ENCODE data around the gene PPP3R1.

DNA sequence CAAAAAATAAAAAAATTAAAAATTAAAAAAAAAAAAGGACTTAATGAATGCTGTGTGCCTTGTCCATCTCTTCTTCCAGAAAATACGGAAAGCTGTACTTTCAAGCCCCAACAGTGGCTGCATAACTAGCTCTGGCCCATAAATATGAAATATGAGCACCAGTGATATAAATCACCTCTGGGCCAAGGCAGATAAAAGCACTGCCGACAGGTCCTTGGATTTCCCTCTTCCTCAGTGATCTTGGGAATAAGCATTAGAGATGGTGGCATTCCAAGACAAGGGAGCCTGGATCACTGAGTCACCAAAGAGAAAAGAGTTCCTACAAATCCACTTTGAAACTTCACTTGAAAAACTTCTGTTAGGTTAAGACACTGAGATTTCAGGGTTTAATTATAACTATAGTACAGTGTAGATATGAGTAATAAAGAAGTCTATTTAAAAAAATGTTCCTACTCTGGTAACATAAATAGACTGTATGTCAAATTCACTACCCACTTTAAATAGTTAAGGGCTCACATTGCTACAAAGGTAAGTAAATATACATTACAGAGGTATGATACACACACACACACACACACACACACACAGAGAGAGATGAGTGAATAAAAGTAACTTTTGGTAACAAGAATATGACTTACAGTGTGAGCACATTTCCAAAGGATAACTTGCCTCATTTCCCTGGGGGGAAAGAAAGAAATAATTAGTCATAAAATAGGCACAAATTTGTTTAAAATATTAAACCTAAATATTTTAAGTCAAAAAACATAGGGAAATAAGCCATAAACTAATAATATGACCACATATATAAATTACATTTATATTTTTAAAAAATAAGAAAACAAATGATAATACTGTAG is 35.6 kb downstream of the PPP3R1 start:
- TF ChIP-seq POLR2A (IDR thresholded peaks at IDR 0.05) = no peak
- TF ChIP-seq, protein P1, sequence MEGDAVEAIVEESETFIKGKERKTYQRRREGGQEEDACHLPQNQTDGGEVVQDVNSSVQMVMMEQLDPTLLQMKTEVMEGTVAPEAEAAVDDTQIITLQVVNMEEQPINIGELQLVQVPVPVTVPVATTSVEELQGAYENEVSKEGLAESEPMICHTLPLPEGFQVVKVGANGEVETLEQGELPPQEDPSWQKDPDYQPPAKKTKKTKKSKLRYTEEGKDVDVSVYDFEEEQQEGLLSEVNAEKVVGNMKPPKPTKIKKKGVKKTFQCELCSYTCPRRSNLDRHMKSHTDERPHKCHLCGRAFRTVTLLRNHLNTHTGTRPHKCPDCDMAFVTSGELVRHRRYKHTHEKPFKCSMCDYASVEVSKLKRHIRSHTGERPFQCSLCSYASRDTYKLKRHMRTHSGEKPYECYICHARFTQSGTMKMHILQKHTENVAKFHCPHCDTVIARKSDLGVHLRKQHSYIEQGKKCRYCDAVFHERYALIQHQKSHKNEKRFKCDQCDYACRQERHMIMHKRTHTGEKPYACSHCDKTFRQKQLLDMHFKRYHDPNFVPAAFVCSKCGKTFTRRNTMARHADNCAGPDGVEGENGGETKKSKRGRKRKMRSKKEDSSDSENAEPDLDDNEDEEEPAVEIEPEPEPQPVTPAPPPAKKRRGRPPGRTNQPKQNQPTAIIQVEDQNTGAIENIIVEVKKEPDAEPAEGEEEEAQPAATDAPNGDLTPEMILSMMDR (IDR thresholded peaks at IDR 0.05) = no peak

All from esophagus squamous epithelium (tissue), 4 donors.